Measurements from ENCODE around the gene CAPN10.

CAPN10 gene

GRCh38 chr2:240618776-240619175 lies 32.2 kb downstream of the CAPN10 start:
- no peak for TF ChIP-seq CTCF (IDR thresholded peaks at IDR 0.05)
- no peak for DNase-seq
- Histone ChIP-seq H3K9me3 (no peaks in the 10 kb centered on the region), H3K4me1 (no peaks in the 10 kb centered on the region), H3K36me3 (peaks cover 0 to 16% (median 0%) of the 10 kb centered on the region in 3 donors), H3K27me3 (no peaks in the 10 kb centered on the region), H3K27ac (no peak overlapping the region), H3K4me3 (no peak overlapping the region)
- intact Hi-C loops (cut with DNase I; ENCODE audit: low total_unique reads): no loop called here

GRCh38 chr2:240619506-240620148 lies 33.1 kb downstream of the CAPN10 start:
- H3K4me3 ChIP-seq: no peak overlapping the region
- intact Hi-C loops (cut with DNase I; ENCODE audit: low total_unique reads): no loop called here
- H3K4me1 ChIP-seq: no peaks in the 10 kb centered on the region
- DNase-seq: peak in 1 of 2 donors; percentile 7
- no peaks in the 10 kb centered on the region for H3K9me3 ChIP-seq
- no peaks in the 10 kb centered on the region for H3K27me3 ChIP-seq
- no peak overlapping the region for H3K27ac ChIP-seq
- no peak for TF ChIP-seq CTCF (IDR thresholded peaks at IDR 0.05)
- peaks cover 0 to 16% (median 0%) of the 10 kb centered on the region in 3 donors for H3K36me3 ChIP-seq

DNA sequence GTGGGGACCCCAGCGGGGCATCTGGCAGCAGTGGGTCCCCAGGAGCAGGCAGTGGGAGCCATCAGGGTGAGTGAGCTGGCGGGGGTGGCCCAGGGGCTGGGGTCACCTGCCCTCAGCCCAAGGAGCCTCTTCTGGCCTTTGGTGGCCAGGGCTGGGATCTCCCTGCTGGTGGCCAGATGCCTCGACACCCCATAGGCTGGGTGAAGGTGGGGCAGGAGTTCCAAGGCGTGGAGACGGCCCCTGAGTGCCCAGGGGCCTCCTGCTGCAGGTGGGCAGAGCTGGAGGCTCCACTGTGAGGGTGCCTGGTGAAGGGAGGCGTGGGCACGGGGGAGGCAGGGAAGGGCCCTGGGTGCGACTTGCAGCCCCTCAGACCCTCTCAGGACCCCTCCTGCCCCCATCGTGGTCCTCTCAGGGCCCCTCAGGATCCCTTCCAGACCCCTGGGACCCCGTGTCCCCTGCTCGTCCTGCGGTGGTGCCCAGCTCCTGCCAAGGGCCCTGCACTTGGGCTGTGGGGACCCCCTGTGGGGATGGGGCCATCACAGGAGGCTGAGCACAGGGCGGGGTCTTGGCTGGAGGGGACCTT lies 33.7 kb downstream of the CAPN10 start:
- no peak overlapping the region for H3K27ac ChIP-seq
- H3K9me3 ChIP-seq: no peaks in the 10 kb centered on the region
- H3K36me3 ChIP-seq: peaks cover 0 to 16% (median 0%) of the 10 kb centered on the region in 3 donors
- H3K27me3 ChIP-seq: peaks cover 0 to under 1% of the 10 kb centered on the region in 2 donors
- TF ChIP-seq CTCF (IDR thresholded peaks at IDR 0.05): no peak
- no peak overlapping the region for H3K4me3 ChIP-seq
- peaks cover 0 to 3% (median 0%) of the 10 kb centered on the region in 4 donors for H3K4me1 ChIP-seq
- intact Hi-C loops (cut with DNase I; ENCODE audit: low total_unique reads): no loop called here
- DNase-seq: peak in 1 of 2 donors; percentile 7

- DNase-seq: no peak
- Histone ChIP-seq H3K36me3 (peaks cover 0 to 16% (median 0%) of the 10 kb centered on the region in 3 donors), H3K27ac (no peak overlapping the region), H3K4me1 (peaks cover 0 to 3% (median 0%) of the 10 kb centered on the region in 4 donors), H3K27me3 (peaks cover 0 to 3% of the 10 kb centered on the region in 2 donors), H3K9me3 (no peaks in the 10 kb centered on the region), H3K4me3 (no peak overlapping the region)
- no peak for TF ChIP-seq CTCF (IDR thresholded peaks at IDR 0.05)
- intact Hi-C loops (cut with DNase I; ENCODE audit: low total_unique reads): no loop called here
Measured at GRCh38 chr2:240620859-240621258, 34.3 kb downstream of the CAPN10 start.

- H3K4me3 ChIP-seq: no peak overlapping the region
- peaks cover 0 to 16% (median 0%) of the 10 kb centered on the region in 3 donors for H3K36me3 ChIP-seq
- H3K27ac ChIP-seq: no peak overlapping the region
- peaks cover 0 to 3% (median 0%) of the 10 kb centered on the region in 4 donors for H3K4me1 ChIP-seq
- no peaks in the 10 kb centered on the region for H3K9me3 ChIP-seq
- intact Hi-C loops (cut with DNase I; ENCODE audit: low total_unique reads): no loop called here
- DNase-seq: peak; percentile 16 to 55
- H3K27me3 ChIP-seq: peaks cover 0 to 3% of the 10 kb centered on the region in 2 donors
- no peak for TF ChIP-seq CTCF (IDR thresholded peaks at IDR 0.05)
Measured at GRCh38 chr2:240622060-240622411, 35.5 kb downstream of the CAPN10 start.

Measured in tibial artery (tissue), 4 donors.